ENCODE results near the gene MOBP. TPM values are rescaled to one million over a fixed set of nuclear protein-coding genes. Genes with fewer than 3 reads are reported as not detected.
A peak's percentile ranks its signal among the peaks of the same experiment; 100 is the strongest.

Gene MOBP
- polyA plus RNA-seq, 4 donors = under 0.01 to 0.37 (median 0.09) TPM; not detected in 1

DNA sequence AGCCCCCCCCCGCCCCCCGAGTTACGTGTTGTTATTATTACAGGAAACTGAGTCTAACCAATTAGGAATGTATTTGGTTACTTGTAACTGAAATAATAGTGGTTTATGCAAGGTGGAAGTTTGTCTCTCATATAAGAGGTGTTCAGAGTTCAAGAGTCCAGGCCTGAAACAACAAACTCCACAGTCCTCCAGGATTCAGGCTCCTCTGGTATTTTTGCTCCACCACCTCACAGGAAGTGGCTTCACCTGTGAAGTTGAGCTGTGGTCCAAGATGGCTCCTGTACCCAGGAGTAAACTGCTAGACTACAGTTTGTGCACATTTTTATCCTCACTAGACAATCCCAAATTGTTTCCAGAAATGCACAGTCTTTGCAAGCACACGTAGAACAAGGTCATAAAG lies 27.3 kb downstream of the MOBP start:
- FAIRE-seq (no peak), DNase-seq (peak in 1 of 2 donors; percentile 8)
- Histone ChIP-seq H3K27ac (ENCODE audit: low read depth in 1 of 3, low read length in 2 of 3) (no peak overlapping the region), H3K36me3 (ENCODE audit: control insufficient read depth in 3 of 3, insufficient read depth in 2 of 3, low read depth in 1 of 3, low read length in 3 of 3) (no peaks in the 10 kb centered on the region), H3K4me3 (ENCODE audit: low read depth in 1 of 3, low read length in 3 of 3) (no peak overlapping the region), H3K9me3 (ENCODE audit: control insufficient read depth in 2 of 2, insufficient read depth in 1 of 2, low read depth in 1 of 2, low read length in 1 of 2) (no peaks in the 10 kb centered on the region), H3K27me3 (ENCODE audit: control insufficient read depth in 3 of 3, insufficient read depth in 3 of 3, low read length in 3 of 3) (peaks cover 0 to 9% (median 0%) of the 10 kb centered on the region in 3 donors), H3K4me1 (ENCODE audit: control insufficient read depth in 3 of 3, insufficient read depth in 2 of 3, low read depth in 1 of 3, low read length in 2 of 3) (no peaks in the 10 kb centered on the region)
- 50 to 69% (median 65%) methylated on average over 4 of the region's 4 CpGs for WGBS, 3 donors

DNA sequence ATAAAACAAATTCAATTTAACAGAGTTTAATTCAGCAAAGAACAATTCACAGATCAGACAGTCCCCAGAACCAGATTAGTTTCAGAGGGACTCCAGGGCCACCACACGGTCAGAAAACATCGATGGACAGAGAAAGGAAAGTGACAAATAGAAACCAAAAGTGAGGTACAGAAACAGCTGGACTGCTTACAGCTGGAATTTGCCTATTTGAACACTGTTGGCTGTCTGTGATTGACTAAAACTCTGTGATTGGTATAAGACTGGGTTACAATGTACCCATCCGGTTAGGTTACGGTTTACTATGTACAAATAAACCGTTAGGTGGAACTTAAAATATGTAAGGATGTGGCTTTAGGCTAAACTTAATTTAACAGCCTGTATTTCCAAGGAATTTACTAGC lies 30.3 kb downstream of the MOBP start:
- H3K4me1 ChIP-seq (ENCODE audit: control insufficient read depth in 3 of 3, insufficient read depth in 2 of 3, low read depth in 1 of 3, low read length in 2 of 3) = no peaks in the 10 kb centered on the region
- 64 to 75% (median 72%) methylated on average over 5 of the region's 5 CpGs for WGBS, 3 donors
- H3K4me3 ChIP-seq (ENCODE audit: low read depth in 1 of 3, low read length in 3 of 3) = no peak overlapping the region
- DNase-seq (no peak), FAIRE-seq (no peak)
- no peak overlapping the region for H3K27ac ChIP-seq (ENCODE audit: low read depth in 1 of 3, low read length in 2 of 3)
- H3K27me3 ChIP-seq (ENCODE audit: control insufficient read depth in 3 of 3, insufficient read depth in 3 of 3, low read length in 3 of 3) = peaks cover 0 to 31% (median 10%) of the 10 kb centered on the region in 3 donors
- peaks cover 0 to 2% of the 10 kb centered on the region in 2 donors for H3K9me3 ChIP-seq (ENCODE audit: control insufficient read depth in 2 of 2, insufficient read depth in 1 of 2, low read depth in 1 of 2, low read length in 1 of 2)
- no peaks in the 10 kb centered on the region for H3K36me3 ChIP-seq (ENCODE audit: control insufficient read depth in 3 of 3, insufficient read depth in 2 of 3, low read depth in 1 of 3, low read length in 3 of 3)

DNA sequence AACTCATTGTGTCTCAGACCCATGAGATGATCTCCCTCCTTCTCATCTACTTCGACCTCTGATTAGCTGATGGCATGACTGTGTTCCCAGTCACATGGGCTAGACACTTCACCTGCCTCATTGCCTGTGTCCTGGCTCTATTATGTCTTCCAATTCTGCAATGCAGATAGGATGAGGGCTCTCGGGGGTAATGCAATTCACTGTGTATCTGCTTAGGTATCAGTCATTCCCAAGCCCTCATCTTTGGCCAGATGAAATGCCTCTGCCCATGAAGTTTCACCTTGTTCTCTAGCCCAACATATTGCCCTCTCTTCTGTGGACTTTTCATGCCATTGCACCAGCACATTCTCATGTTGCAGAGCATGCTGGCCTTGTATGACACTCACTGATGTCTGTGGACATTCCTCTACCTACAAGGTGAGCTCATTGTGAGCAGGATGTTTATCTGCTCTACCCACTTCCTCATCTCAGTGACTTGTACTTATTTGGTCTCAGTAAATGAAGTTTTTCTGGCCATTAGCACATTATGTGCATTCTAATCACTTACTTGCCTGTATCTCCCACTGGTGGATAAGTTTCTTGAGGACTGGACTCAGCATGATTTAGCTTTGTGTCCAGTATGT lies 32.3 kb downstream of the MOBP start:
- H3K27me3 ChIP-seq (ENCODE audit: control insufficient read depth in 3 of 3, insufficient read depth in 3 of 3, low read length in 3 of 3) = peaks cover 0 to 40% (median 12%) of the 10 kb centered on the region in 3 donors
- H3K27ac ChIP-seq (ENCODE audit: low read depth in 1 of 3, low read length in 2 of 3) = no peak overlapping the region
- no peak overlapping the region for H3K4me3 ChIP-seq (ENCODE audit: low read depth in 1 of 3, low read length in 3 of 3)
- DNase-seq (no peak), FAIRE-seq (no peak)
- H3K4me1 ChIP-seq (ENCODE audit: control insufficient read depth in 3 of 3, insufficient read depth in 2 of 3, low read depth in 1 of 3, low read length in 2 of 3) = no peaks in the 10 kb centered on the region
- 39 to 58% (median 42%) methylated on average over 2 of the region's 2 CpGs for WGBS, 3 donors
- no peaks in the 10 kb centered on the region for H3K36me3 ChIP-seq (ENCODE audit: control insufficient read depth in 3 of 3, insufficient read depth in 2 of 3, low read depth in 1 of 3, low read length in 3 of 3)
- peaks cover 0 to 4% of the 10 kb centered on the region in 2 donors for H3K9me3 ChIP-seq (ENCODE audit: control insufficient read depth in 2 of 2, insufficient read depth in 1 of 2, low read depth in 1 of 2, low read length in 1 of 2)

DNA sequence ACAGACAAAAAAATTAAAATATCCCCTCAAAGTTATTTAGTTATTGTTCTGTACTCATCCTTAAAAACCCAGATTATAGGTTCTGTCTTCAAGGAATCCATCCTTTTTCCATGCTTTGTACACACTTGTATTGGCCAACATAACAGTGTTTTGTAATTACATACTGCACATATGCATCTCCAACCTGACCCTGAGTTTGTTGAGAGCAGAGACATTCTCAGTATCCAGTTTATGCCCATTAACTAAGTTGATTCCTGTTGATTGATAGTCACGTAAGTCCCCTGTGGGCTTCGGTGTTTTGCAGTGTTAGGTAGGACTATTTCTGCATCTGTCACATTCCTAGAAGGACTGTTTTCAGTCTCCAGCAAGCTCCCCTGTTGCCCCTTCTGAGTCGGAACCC lies 33.6 kb downstream of the MOBP start:
- no peak for DNase-seq
- Histone ChIP-seq H3K4me3 (ENCODE audit: low read depth in 1 of 3, low read length in 3 of 3) (no peak overlapping the region), H3K27me3 (ENCODE audit: control insufficient read depth in 3 of 3, insufficient read depth in 3 of 3, low read length in 3 of 3) (peaks cover 0 to 40% (median 12%) of the 10 kb centered on the region in 3 donors), H3K36me3 (ENCODE audit: control insufficient read depth in 3 of 3, insufficient read depth in 2 of 3, low read depth in 1 of 3, low read length in 3 of 3) (no peaks in the 10 kb centered on the region), H3K9me3 (ENCODE audit: control insufficient read depth in 2 of 2, insufficient read depth in 1 of 2, low read depth in 1 of 2, low read length in 1 of 2) (peaks cover 0 to 4% of the 10 kb centered on the region in 2 donors), H3K4me1 (ENCODE audit: control insufficient read depth in 3 of 3, insufficient read depth in 2 of 3, low read depth in 1 of 3, low read length in 2 of 3) (no peaks in the 10 kb centered on the region), H3K27ac (ENCODE audit: low read depth in 1 of 3, low read length in 2 of 3) (no peak overlapping the region)
- FAIRE-seq = no peak
- 52 to 67% (median 66%) methylated on average over 3 of the region's 3 CpGs for WGBS, 3 donors

DNA sequence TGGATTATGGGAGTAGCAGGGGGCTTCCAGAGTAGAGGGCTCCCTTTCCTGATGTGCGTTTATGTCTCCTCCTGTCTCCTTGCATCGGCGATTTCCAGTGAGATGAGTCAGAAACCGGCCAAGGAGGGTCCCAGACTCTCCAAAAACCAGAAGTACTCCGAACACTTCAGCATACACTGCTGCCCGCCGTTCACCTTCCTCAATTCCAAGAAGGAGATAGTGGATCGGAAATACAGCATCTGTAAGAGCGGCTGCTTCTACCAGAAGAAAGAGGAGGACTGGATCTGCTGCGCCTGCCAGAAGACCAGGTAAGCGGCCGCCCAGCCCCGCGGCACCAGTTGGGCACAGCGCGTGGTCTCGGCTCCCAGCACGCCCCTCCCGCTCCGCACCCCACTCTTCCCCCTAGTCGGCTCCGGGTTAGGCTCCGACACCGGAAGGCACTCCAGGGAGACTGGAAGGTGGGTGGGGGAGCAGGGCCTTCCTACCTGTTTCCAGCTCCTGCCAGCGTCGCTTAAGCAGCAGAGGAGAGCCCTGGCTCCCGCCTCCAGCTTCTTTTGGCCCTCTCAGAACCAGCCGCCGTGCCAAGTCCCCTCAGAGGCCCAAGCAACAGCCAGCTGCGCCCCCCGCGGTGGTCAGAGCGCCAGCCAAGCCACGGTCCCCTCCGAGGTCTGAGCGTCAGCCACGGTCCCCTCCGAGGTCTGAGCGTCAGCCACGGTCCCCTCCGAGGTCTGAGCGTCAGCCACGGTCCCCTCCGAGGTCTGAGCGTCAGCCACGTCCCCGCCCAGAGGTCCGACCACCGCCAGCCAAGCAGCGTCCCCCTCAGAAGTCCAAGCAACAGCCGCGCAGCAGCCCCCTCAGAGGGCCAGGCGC lies 34.7 kb downstream of the MOBP start:
- Histone ChIP-seq H3K4me3 (ENCODE audit: low read depth in 1 of 3, low read length in 3 of 3) (peak overlapping the region in 1 of 3 donors; percentile 19), H3K4me1 (ENCODE audit: control insufficient read depth in 3 of 3, insufficient read depth in 2 of 3, low read depth in 1 of 3, low read length in 2 of 3) (no peaks in the 10 kb centered on the region), H3K36me3 (ENCODE audit: control insufficient read depth in 3 of 3, insufficient read depth in 2 of 3, low read depth in 1 of 3, low read length in 3 of 3) (no peaks in the 10 kb centered on the region), H3K27me3 (ENCODE audit: control insufficient read depth in 3 of 3, insufficient read depth in 3 of 3, low read length in 3 of 3) (peaks cover 0 to 44% (median 12%) of the 10 kb centered on the region in 3 donors), H3K27ac (ENCODE audit: low read depth in 1 of 3, low read length in 2 of 3) (no peak overlapping the region), H3K9me3 (ENCODE audit: control insufficient read depth in 2 of 2, insufficient read depth in 1 of 2, low read depth in 1 of 2, low read length in 1 of 2) (peaks cover 0 to 4% of the 10 kb centered on the region in 2 donors)
- no peak for FAIRE-seq
- 32 to 42% (median 39%) methylated on average over 53 of the region's 53 CpGs for WGBS, 3 donors
- peak in 1 of 2 donors; percentile 10 for DNase-seq

DNA sequence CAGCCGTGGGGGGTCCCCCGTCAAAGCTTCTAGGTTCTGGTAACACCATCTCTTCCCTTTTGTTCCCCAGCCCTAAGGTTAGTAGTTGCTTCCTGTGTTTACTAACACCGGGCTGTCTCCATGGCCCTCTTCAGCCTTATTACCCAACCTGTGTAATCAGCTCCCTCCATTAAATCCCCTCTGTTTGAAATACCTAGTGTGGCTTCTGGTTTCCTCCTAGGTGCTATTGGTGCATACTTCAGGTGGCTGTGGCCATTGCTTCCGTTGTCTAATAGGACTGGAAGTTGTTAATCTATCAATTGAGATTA lies 35.3 kb downstream of the MOBP start:
- peaks cover 0 to 4% of the 10 kb centered on the region in 2 donors for H3K9me3 ChIP-seq (ENCODE audit: control insufficient read depth in 2 of 2, insufficient read depth in 1 of 2, low read depth in 1 of 2, low read length in 1 of 2)
- H3K36me3 ChIP-seq (ENCODE audit: control insufficient read depth in 3 of 3, insufficient read depth in 2 of 3, low read depth in 1 of 3, low read length in 3 of 3) = no peaks in the 10 kb centered on the region
- H3K4me1 ChIP-seq (ENCODE audit: control insufficient read depth in 3 of 3, insufficient read depth in 2 of 3, low read depth in 1 of 3, low read length in 2 of 3) = no peaks in the 10 kb centered on the region
- H3K27ac ChIP-seq (ENCODE audit: low read depth in 1 of 3, low read length in 2 of 3) = no peak overlapping the region
- no peak for FAIRE-seq
- no peak for DNase-seq
- WGBS, 3 donors = 45 to 55% (median 54%) methylated on average over 4 of the region's 4 CpGs
- H3K4me3 ChIP-seq (ENCODE audit: low read depth in 1 of 3, low read length in 3 of 3) = no peak overlapping the region
- H3K27me3 ChIP-seq (ENCODE audit: control insufficient read depth in 3 of 3, insufficient read depth in 3 of 3, low read length in 3 of 3) = peaks cover 0 to 44% (median 12%) of the 10 kb centered on the region in 3 donors

DNA sequence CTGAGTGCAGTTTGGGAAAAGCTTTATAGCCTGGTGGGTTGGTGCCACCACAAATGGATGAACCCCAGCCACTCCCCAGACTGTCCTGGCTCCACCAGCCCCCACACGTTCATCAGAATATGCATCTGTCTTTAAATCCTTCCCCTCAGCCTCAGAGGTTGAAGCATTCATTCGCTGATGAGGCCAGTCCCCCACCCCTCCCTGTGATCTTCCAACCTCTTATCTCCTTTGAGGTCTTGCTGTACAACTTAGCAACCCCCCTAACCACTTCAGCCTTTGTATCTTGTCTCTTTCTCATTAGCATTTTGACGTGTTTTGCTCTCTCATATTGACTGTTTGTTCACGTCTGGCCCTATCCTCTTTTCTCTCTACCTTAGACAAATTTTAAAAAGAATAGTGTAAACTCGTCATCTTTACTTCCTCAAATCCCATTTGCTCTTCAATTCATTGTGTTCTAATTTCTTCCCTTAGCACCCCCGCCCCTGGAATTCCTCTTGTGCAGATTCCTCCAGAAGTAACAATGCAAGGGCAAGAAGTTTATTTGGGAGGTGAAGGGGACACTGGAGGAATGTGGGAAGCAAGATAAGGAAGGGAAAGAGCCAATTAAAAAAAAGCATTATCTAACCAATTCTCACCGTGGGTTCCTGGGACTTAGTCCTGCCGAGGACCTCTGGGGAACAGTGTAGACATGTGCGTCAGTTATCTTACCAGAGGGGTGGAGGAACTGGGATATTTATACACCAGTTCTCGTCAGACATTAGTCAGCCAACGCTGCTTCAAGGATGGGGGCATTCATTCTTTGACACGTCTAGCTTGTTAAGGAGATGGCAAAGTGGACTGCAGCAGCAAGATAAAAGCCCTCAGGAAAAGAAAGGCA lies 38.6 kb downstream of the MOBP start:
- 28 to 42% (median 30%) methylated on average over 12 of the region's 12 CpGs for WGBS, 3 donors
- Histone ChIP-seq H3K36me3 (ENCODE audit: control insufficient read depth in 3 of 3, insufficient read depth in 2 of 3, low read depth in 1 of 3, low read length in 3 of 3) (no peaks in the 10 kb centered on the region), H3K9me3 (ENCODE audit: control insufficient read depth in 2 of 2, insufficient read depth in 1 of 2, low read depth in 1 of 2, low read length in 1 of 2) (peaks cover 0 to 4% of the 10 kb centered on the region in 2 donors), H3K27me3 (ENCODE audit: control insufficient read depth in 3 of 3, insufficient read depth in 3 of 3, low read length in 3 of 3) (peaks cover 0 to 28% (median 11%) of the 10 kb centered on the region in 3 donors), H3K4me3 (ENCODE audit: low read depth in 1 of 3, low read length in 3 of 3) (no peak overlapping the region), H3K27ac (ENCODE audit: low read depth in 1 of 3, low read length in 2 of 3) (no peak overlapping the region), H3K4me1 (ENCODE audit: control insufficient read depth in 3 of 3, insufficient read depth in 2 of 3, low read depth in 1 of 3, low read length in 2 of 3) (no peaks in the 10 kb centered on the region)
- DNase-seq (no peak), FAIRE-seq (no peak)

DNA sequence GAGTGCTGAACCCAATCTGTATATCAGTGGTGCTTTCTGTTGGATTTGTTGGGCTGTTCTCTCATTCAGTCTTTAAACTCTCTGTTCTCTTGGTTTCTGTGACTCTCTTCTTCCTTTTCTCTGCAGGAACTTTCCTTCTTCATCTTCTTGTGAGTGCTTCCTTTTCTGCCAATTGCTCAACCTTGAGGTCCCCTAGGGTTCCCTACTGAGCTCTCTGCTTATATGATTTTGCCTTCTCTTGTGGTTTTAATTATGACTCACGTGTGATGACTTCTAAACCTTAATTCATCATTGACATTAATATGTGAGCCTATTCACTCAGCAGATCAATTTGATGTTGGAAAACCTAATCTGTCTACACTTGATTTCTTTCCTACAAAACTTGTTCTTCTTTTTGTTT lies 39.4 kb downstream of the MOBP start:
- no peaks in the 10 kb centered on the region for H3K36me3 ChIP-seq (ENCODE audit: control insufficient read depth in 3 of 3, insufficient read depth in 2 of 3, low read depth in 1 of 3, low read length in 3 of 3)
- no peaks in the 10 kb centered on the region for H3K4me1 ChIP-seq (ENCODE audit: control insufficient read depth in 3 of 3, insufficient read depth in 2 of 3, low read depth in 1 of 3, low read length in 2 of 3)
- no peak for DNase-seq
- no peak overlapping the region for H3K4me3 ChIP-seq (ENCODE audit: low read depth in 1 of 3, low read length in 3 of 3)
- H3K9me3 ChIP-seq (ENCODE audit: control insufficient read depth in 2 of 2, insufficient read depth in 1 of 2, low read depth in 1 of 2, low read length in 1 of 2) = peaks cover 0 to 4% of the 10 kb centered on the region in 2 donors
- no peak for FAIRE-seq
- H3K27me3 ChIP-seq (ENCODE audit: control insufficient read depth in 3 of 3, insufficient read depth in 3 of 3, low read length in 3 of 3) = peaks cover 0 to 22% (median 9%) of the 10 kb centered on the region in 3 donors
- WGBS, 3 donors = 32 to 63% (median 58%) methylated on average over 1 of the region's 1 CpG
- H3K27ac ChIP-seq (ENCODE audit: low read depth in 1 of 3, low read length in 2 of 3) = no peak overlapping the region
